Panc1 (cell line): Measurements from ENCODE around the gene TBC1D22A. TPM values are rescaled to one million over a fixed set of nuclear protein-coding genes. Genes with fewer than 3 reads are reported as not detected.

Experiments
- ATAC-seq: fragments of 200-7000 bp; cut with Tn5 transposase; 2 replicates; pipeline ENCODE4 v1.9.1; 2020; ENCODE audit warnings: mild to moderate bottlenecking, moderate library complexity
- BruUV-seq: library from RNA; stranded (reverse); fragments of 400-500 nt; replicated peaks from 2 replicates; lab custom pipeline; 2021; lab: Mats Ljungman, UMichigan
- CTCF ChIA-PET: fragments of 300-600 bp; sonication (Branson Sonifier 250); formaldehyde crosslinking; loops from one replicate; lab custom pipeline; 2022; ENCODE audit warnings: antibody characterized with exemption; lab: Charles Lee
- POLR2A ChIA-PET: fragments of 300-600 bp; sonication (Branson Sonifier 250); formaldehyde crosslinking; loops from one replicate; lab custom pipeline; 2022; ENCODE audit warnings: antibody characterized with exemption; lab: Charles Lee
- DNase-seq: peaks from one replicate; pipeline ENCODE4 v3.0.0-alpha.2; 2010; ENCODE audit warnings: low read depth, low spot score
- H3K27ac ChIP-seq: 2 replicates; pipeline ENCODE4 v1.5.1; 2011; ENCODE audit warnings: mild to moderate bottlenecking, low read length, inconsistent platforms
- H3K27me3 ChIP-seq: fragments of 200-500 bp; sonication (Bioruptor generic); 2 replicates; pipeline ENCODE4 v1.6.0; 2014; ENCODE audit warnings: low read length, inconsistent platforms; ENCODE audit not compliant: control insufficient read depth, insufficient read depth
- H3K36me3 ChIP-seq: fragments of 200-500 bp; sonication (Bioruptor generic); 2 replicates; pipeline ENCODE4 v1.5.1; 2014; ENCODE audit warnings: inconsistent platforms, mild to moderate bottlenecking, low read length, moderate library complexity; ENCODE audit not compliant: control insufficient read depth, insufficient read depth
- H3K4me1 ChIP-seq: 2 replicates; pipeline ENCODE4 v1.5.1; 2011; ENCODE audit warnings: inconsistent platforms, mild to moderate bottlenecking, low read length, moderate library complexity; ENCODE audit not compliant: control insufficient read depth, insufficient read depth
- H3K4me3 ChIP-seq, 2 experiments: 2 replicates each; pipeline ENCODE4 v1.5.1; 2011 to 2012; ENCODE audit warnings: low read depth in 2 of 2, low read length in 2 of 2, mild to moderate bottlenecking in 2 of 2, inconsistent platforms in 1 of 2, moderate library complexity in 1 of 2
- H3K9me3 ChIP-seq: fragments of 200-500 bp; sonication (Bioruptor generic); 2 replicates; pipeline ENCODE4 v1.5.1; 2014; ENCODE audit warnings: low read depth, mild to moderate bottlenecking, inconsistent platforms, low read length, moderate library complexity; ENCODE audit not compliant: control insufficient read depth, insufficient read depth
- CTCF ChIP-seq: fragments of 450-650 bp; IDR thresholded peaks from 2 replicates; pipeline ENCODE4 v1.5.1; 2017; ENCODE audit warnings: mild to moderate bottlenecking
- POLR2AphosphoS5 ChIP-seq: IDR thresholded peaks from 2 replicates; pipeline ENCODE4 v1.6.1; 2012; ENCODE audit warnings: mild to moderate bottlenecking, low read depth, low read length, moderate library complexity
- REST ChIP-seq, 2 experiments: IDR thresholded peaks; 2 replicates each; pipeline ENCODE4 v1.6.1; 2011 to 2012; ENCODE audit warnings: low read depth in 2 of 2, control low read depth in 1 of 2, low read length in 1 of 2, mild to moderate bottlenecking in 1 of 2, moderate library complexity in 1 of 2; ENCODE audit not compliant: insufficient read depth in 1 of 2
- SIN3A ChIP-seq: IDR thresholded peaks from 2 replicates; pipeline ENCODE4 v1.6.1; 2012; ENCODE audit warnings: low read depth, mild to moderate bottlenecking, low read length, moderate library complexity, borderline replicate concordance; ENCODE audit not compliant: insufficient read depth
- TCF7L2 ChIP-seq: IDR thresholded peaks from 2 replicates; pipeline ENCODE4 v1.6.1; 2011; ENCODE audit warnings: mild to moderate bottlenecking, low read depth, low read length, inconsistent platforms
- in situ Hi-C: cut with HindIII; loops from 2 replicates; pipeline ENCODE4 v1.10.0; 2016; ENCODE audit warnings: low sequenced_read_pairs, low pct_unique_long_range_greater_than_20kb
- intact Hi-C: fragments of 100-400 bp; cut with micrococcal nuclease; formaldehyde crosslinking; loops from one replicate; pipeline ENCODE4 v1.10.0; 2022; ENCODE audit not compliant: unreplicated experiment
- total RNA-seq: library from RNA; stranded (reverse); gene quantifications from one replicate; pipeline ENCODE4 v1.2.1, GENCODE V29; 2021; ENCODE audit not compliant: unreplicated experiment

Gene TBC1D22A
- total RNA-seq, 1 experiment from 2014 or later, result 28.7 TPM

- intact Hi-C loops, result no loop called here
- BruUV-seq, result no TSS peak
- in situ Hi-C loops, result no loop called here
- Histone ChIP-seq H3K36me3 (no peaks in the 10 kb centered on the region), H3K9me3 (no peaks in the 10 kb centered on the region), H3K27me3 (no peaks in the 10 kb centered on the region), H3K4me3 (no peak overlapping the region), H3K4me1 (no peaks in the 10 kb centered on the region), H3K27ac (no peak overlapping the region)
- ATAC-seq, result no peak
- DNase-seq, result no peak
- POLR2A ChIA-PET, result no interaction called here
- CTCF ChIA-PET, result no interaction called here
- TF ChIP-seq POLR2AphosphoS5 (no peak), CTCF (no peak), REST (IDR thresholded peaks at IDR 0.05; ENCODE audit: insufficient read depth in 1 of 2, low read depth in 2 of 2, low read length in 1 of 2) (no peak), TCF7L2 (no peak), SIN3A (no peak)
These were observed 106.9 kb downstream of the TBC1D22A start for GRCh38 chr22:46869329-46869728.

- DNase-seq (no peak), ATAC-seq (no peak)
- POLR2A ChIA-PET, result no interaction called here
- in situ Hi-C loops, result no loop called here
- intact Hi-C loops, result no loop called here
- Histone ChIP-seq H3K27me3 (no peaks in the 10 kb centered on the region), H3K4me1 (no peaks in the 10 kb centered on the region), H3K36me3 (no peaks in the 10 kb centered on the region), H3K4me3 (no peak overlapping the region), H3K27ac (no peak overlapping the region), H3K9me3 (no peaks in the 10 kb centered on the region)
- CTCF ChIA-PET, result no interaction called here
- no peak for TF ChIP-seq TCF7L2
- no peak for TF ChIP-seq POLR2AphosphoS5
- TF ChIP-seq SIN3A, result no peak
- TF ChIP-seq CTCF, result no peak
- no peak for TF ChIP-seq REST (IDR thresholded peaks at IDR 0.05; ENCODE audit: insufficient read depth in 1 of 2, low read depth in 2 of 2, low read length in 1 of 2)
- no TSS peak for BruUV-seq
These were observed 107.5 kb downstream of the TBC1D22A start for GRCh38 chr22:46869831-46870441.
